B cell (primary cell): ENCODE data around the gene JKAMP. TPM values are rescaled to one million over a fixed set of nuclear protein-coding genes. Genes with fewer than 3 reads are reported as not detected.

Experiments
- ATAC-seq: fragments of 200-7000 bp; cut with Tn5 transposase; one replicate; pipeline ENCODE4 v1.10.0; 2021; ENCODE audit warnings: low read depth, mild to moderate bottlenecking, moderate number of reproducible peaks, moderate library complexity
- CTCF ChIA-PET: fragments of 350-600 bp; sonication (Branson Sonifier 250); formaldehyde crosslinking; loops from one replicate; lab custom pipeline; 2021; ENCODE audit warnings: antibody characterized with exemption, inconsistent platforms; lab: Charles Lee
- POLR2A ChIA-PET: fragments of 350-600 bp; sonication (Branson Sonifier 250); formaldehyde crosslinking; loops from one replicate; lab custom pipeline; 2021; ENCODE audit warnings: antibody characterized with exemption; lab: Charles Lee
- DNase-seq: peaks from one replicate; pipeline ENCODE4 v3.0.0; 2013
- H2AFZ ChIP-seq: 2 replicates; pipeline ENCODE4 v1.6.1; 2012; ENCODE audit warnings: mild to moderate bottlenecking, low read depth, low read length; ENCODE audit not compliant: insufficient read depth, poor library complexity, severe bottlenecking
- H3K27ac ChIP-seq, 2 donors: 1 replicate in 1 of 2; 2 replicates in 1 of 2; pipeline ENCODE4 v1.5.1; 2012 to 2013; ENCODE audit warnings: low read length in 2 of 2, mild to moderate bottlenecking in 2 of 2, moderate library complexity in 1 of 2
- H3K27me3 ChIP-seq, 4 experiments: fragments of 200-600 bp in 1 of 4; sonication (generic) in 1 of 4; replicated peaks in 1 of 4; 1 replicate in 2 of 4; 2 replicates in 2 of 4; pipeline versions ENCODE4 v1.6.1 to v1.7.0; 2013 to 2016; ENCODE audit warnings: low read length in 3 of 4, mild to moderate bottlenecking in 2 of 4, mixed read lengths in 1 of 4, moderate library complexity in 1 of 4; ENCODE audit not compliant: insufficient read depth in 4 of 4, control insufficient read depth in 3 of 4; ENCODE audit errors: control extremely low read depth in 1 of 4
- H3K36me3 ChIP-seq, 2 experiments: replicated peaks in 1 of 2; 1 replicate in 1 of 2; 2 replicates in 1 of 2; pipeline versions ENCODE4 v1.6.1 to v1.7.1; 2013; ENCODE audit warnings: low read length in 1 of 2; ENCODE audit not compliant: insufficient read depth in 2 of 2, control insufficient read depth in 1 of 2; ENCODE audit errors: control extremely low read depth in 1 of 2, extremely low read depth in 1 of 2
- H3K4me1 ChIP-seq, 2 donors: fragments of 200-600 bp in 1 of 2; sonication (generic) in 1 of 2; 1 replicate in 1 of 2; 2 replicates in 1 of 2; pipeline versions ENCODE4 v1.5.1 to v1.6.1; 2013 to 2017; ENCODE audit warnings: low read length in 2 of 2; ENCODE audit not compliant: control insufficient read depth in 2 of 2, insufficient read depth in 2 of 2
- H3K4me2 ChIP-seq: replicated peaks from 2 replicates; pipeline ENCODE3; 2012; ENCODE audit warnings: mild to moderate bottlenecking, low read depth, low read length; ENCODE audit not compliant: poor library complexity, severe bottlenecking
- H3K4me3 ChIP-seq, 5 experiments: fragments of 200-600 bp in 1 of 5; sonication (generic) in 1 of 5; 1 replicate in 3 of 5; 2 replicates in 2 of 5; pipeline versions ENCODE4 v1.5.1 to v1.7.0; 2011 to 2016; ENCODE audit warnings: low read length in 4 of 5, mild to moderate bottlenecking in 4 of 5, low read depth in 2 of 5, control low read depth in 1 of 5, moderate library complexity in 1 of 5; ENCODE audit not compliant: insufficient read depth in 1 of 5; ENCODE audit errors: control extremely low read depth in 1 of 5, extremely low read depth in 1 of 5
- H3K79me2 ChIP-seq: fragments of 200-600 bp; sonication (generic); one replicate; pipeline ENCODE4 v1.6.0; 2016; ENCODE audit warnings: low read length; ENCODE audit not compliant: control insufficient read depth, insufficient read depth
- H3K9ac ChIP-seq: fragments of 200-600 bp; sonication (generic); 2 replicates; pipeline ENCODE4 v1.6.1; 2017; ENCODE audit warnings: mild to moderate bottlenecking, low read length, moderate library complexity
- H3K9me3 ChIP-seq, 3 donors: one replicate each; pipeline versions ENCODE4 v1.6.1 to v1.7.1; 2013; ENCODE audit warnings: low read length in 2 of 3; ENCODE audit not compliant: control insufficient read depth in 2 of 3, insufficient read depth in 1 of 3; ENCODE audit errors: control extremely low read depth in 1 of 3
- H4K20me1 ChIP-seq: 2 replicates; pipeline ENCODE4 v1.6.0; 2012; ENCODE audit warnings: mild to moderate bottlenecking, low read length; ENCODE audit not compliant: insufficient read depth, control insufficient read depth, poor library complexity, severe bottlenecking
- H3K27ac Mint-ChIP-seq: one replicate; pipeline ENCODE4 v1.8.0; 2021; ENCODE audit warnings: mixed read lengths
- H3K27me3 Mint-ChIP-seq: one replicate; pipeline ENCODE4 v1.8.0; 2021; ENCODE audit warnings: mixed read lengths
- H3K4me1 Mint-ChIP-seq: one replicate; pipeline ENCODE4 v1.8.0; 2021; ENCODE audit warnings: mixed read lengths
- H3K4me3 Mint-ChIP-seq: one replicate; pipeline ENCODE4 v1.8.0; 2021; ENCODE audit warnings: mixed read lengths
- H3K9me3 Mint-ChIP-seq: one replicate; pipeline ENCODE4 v1.8.0; 2022; ENCODE audit warnings: mixed read lengths; ENCODE audit not compliant: insufficient read depth
- CTCF ChIP-seq: fragments of 200-600 bp; IDR thresholded peaks from one replicate; pipeline ENCODE4 v1.8.0; 2022; ENCODE audit warnings: antibody characterized with exemption, mild to moderate bottlenecking
- EZH2 ChIP-seq: IDR thresholded peaks from 2 replicates; pipeline ENCODE4 v1.6.1; 2012; ENCODE audit warnings: borderline replicate concordance, low read depth, mild to moderate bottlenecking, moderate library complexity, low read length; ENCODE audit not compliant: insufficient read depth, poor library complexity, severe bottlenecking
- WGBS: methylation state at CpG from one replicate; pipeline ENCODE4 v1.1.5; 2013; ENCODE audit warnings: missing lambda C conversion rate; ENCODE audit not compliant: insufficient coverage; 5-methylcytosine and 5-hydroxymethylcytosine counted together
- intact Hi-C: fragments of 100-400 bp; cut with micrococcal nuclease; formaldehyde crosslinking; loops from one replicate; pipeline ENCODE4 v1.10.0; 2022
- polyA plus RNA-seq: library from polyadenylated mRNA; depleted of rRNA; stranded (reverse); fragments of >200 nt; gene quantifications from 2 replicates; pipeline ENCODE4 v1.2.3, GENCODE V29; 2012
- total RNA-seq, 2 donors: library from RNA; stranded (reverse); fragments of 120-200 nt in 1 of 2; gene quantifications; 1 replicate in 1 of 2; 2 replicates in 1 of 2; pipeline versions ENCODE4 v1.2.3 to v1.2.4, GENCODE V29; 2013 to 2022

Gene JKAMP
- total and polyA plus RNA-seq, 2 donors (not counting 1 experiment from before 2014, with no cell fraction given) = 30.3 to 32.3 TPM

- H3K9me3 Mint-ChIP-seq = no peaks in the 10 kb centered on the region
- H3K4me1 ChIP-seq = peaks cover 12% of the 10 kb centered on the region in 2 donors
- H4K20me1 ChIP-seq = no peaks in the 10 kb centered on the region
- ChIA-PET CTCF (interaction anchor here (0.7 to 4.7 kb wide), 5 partner anchors 18 to 500 kb away, joined by 3 to 35 read pairs (median 6); partner anchors contain the start of genes JKAMP and L3HYPDH), POLR2A (interaction anchor here (3.3 kb wide), 1 partner anchor 19 kb away, joined by 12 read pairs; the partner anchor contains the start of genes JKAMP and L3HYPDH)
- intact Hi-C loops = loop anchor here (1.0 to 5.0 kb wide), 3 partner anchors 20 to 827 kb away; partner anchors contain the start of genes DAAM1, DACT1, JKAMP and L3HYPDH
- no peaks in the 10 kb centered on the region for H3K27me3 Mint-ChIP-seq
- peaks cover 0 to 6% (median 6%) of the 10 kb centered on the region in 4 experiments for H3K27me3 ChIP-seq
- peak overlapping the region in 4 of 5 experiments; percentile 37 to 70 (median 60) for H3K4me3 ChIP-seq
- DNase-seq = peak; percentile 77
- peak overlapping the region; percentile 73 for H3K9ac ChIP-seq
- peak; percentile 76 for ATAC-seq
- peak overlapping the region; percentile 74 for H2AFZ ChIP-seq
- under 1% methylated on average over 105 of the region's 105 CpGs for WGBS
- TF ChIP-seq CTCF (no peak), EZH2 (no peak)
- H3K27ac Mint-ChIP-seq = peak overlapping the region; percentile 89
- H3K4me2 ChIP-seq = peak overlapping the region; percentile 96
- peaks cover 18% of the 10 kb centered on the region for H3K4me1 Mint-ChIP-seq
- peak overlapping the region; percentile 94 for H3K4me3 Mint-ChIP-seq
- H3K36me3 ChIP-seq = peaks cover 0 to 2% of the 10 kb centered on the region in 2 experiments
- H3K9me3 ChIP-seq = no peaks in the 10 kb centered on the region
- no peaks in the 10 kb centered on the region for H3K79me2 ChIP-seq
- H3K27ac ChIP-seq = no peak overlapping the region
These were observed 19.6 kb upstream of the JKAMP start for GRCh38 chr14:59464486-59465315.
